ENCODE measurements around the gene FOXP3. TPM values are rescaled to one million over a fixed set of nuclear protein-coding genes. Genes with fewer than 3 reads are reported as not detected.

The FOXP3 gene
- total RNA-seq, 1 experiment from 2014 or later: 0.68 TPM

GRCh38 chrX:49273181-49273727, 8.7 kb upstream of the FOXP3 start:
- no peak for TF ChIP-seq CTCF (conservative IDR thresholded peaks at IDR 0.05)
- Histone ChIP-seq H3K27me3 (ENCODE audit: insufficient read depth, low read length) (no peaks in the 10 kb centered on the region), H2AK5ac (ENCODE audit: insufficient read length, low read length) (no peak overlapping the region), H3K27ac (ENCODE audit: insufficient read length, low read depth, low read length) (no peak overlapping the region), H4K91ac (ENCODE audit: insufficient read length, low read depth, low read length) (no peak overlapping the region), H2BK20ac (ENCODE audit: low read depth, low read length, poor library complexity, severe bottlenecking) (no peak overlapping the region), H2BK15ac (ENCODE audit: low read depth, low read length) (no peak overlapping the region), H2AFZ (ENCODE audit: low read length) (no peak overlapping the region), H3K18ac (ENCODE audit: insufficient read length, low read depth, low read length) (no peak overlapping the region), H2BK5ac (ENCODE audit: insufficient read length, low read length) (no peak overlapping the region), H4K8ac (replicated peaks; ENCODE audit: insufficient read length, low read depth, low read length) (no peak overlapping the region), H4K5ac (ENCODE audit: insufficient read length, low read depth, low read length) (no peak overlapping the region), H3K4ac (ENCODE audit: low read depth, low read length) (no peak overlapping the region), H3K4me1 (ENCODE audit: insufficient read depth, low read length) (no peaks in the 10 kb centered on the region), H3K9ac (ENCODE audit: extremely low read depth, insufficient read length, low read length) (no peak overlapping the region), H3K9me3 (ENCODE audit: control insufficient read depth, low read depth, low read length) (peaks cover 46% of the 10 kb centered on the region), H3K23ac (ENCODE audit: insufficient read length, low read depth, low read length) (no peak overlapping the region), H3K4me2 (ENCODE audit: insufficient read depth, insufficient read length, low read length) (no peak overlapping the region), H2BK12ac (ENCODE audit: insufficient read length, low read depth, low read length) (no peak overlapping the region), H2BK120ac (ENCODE audit: low read depth, low read length, poor library complexity, severe bottlenecking) (no peak overlapping the region), H4K20me1 (ENCODE audit: control insufficient read depth, insufficient read depth, insufficient read length) (no peaks in the 10 kb centered on the region), H3T11ph (ENCODE audit: low read length) (no peak overlapping the region), H3K79me1 (ENCODE audit: insufficient read depth, low read depth, low read length, poor library complexity, severe bottlenecking) (no peaks in the 10 kb centered on the region), H3K56ac (ENCODE audit: insufficient read length, low read depth, low read length) (no peak overlapping the region), H3K23me2 (ENCODE audit: insufficient read length, low read depth, low read length, poor library complexity, severe bottlenecking) (peaks cover 5% of the 10 kb centered on the region), H3K14ac (ENCODE audit: insufficient read depth, low read length) (no peak overlapping the region), H3K79me2 (ENCODE audit: insufficient read depth, low read length) (peaks cover 7% of the 10 kb centered on the region; the same call in 1 of the 2 replicates)
- WGBS (ENCODE audit: extremely low coverage, insufficient read length, low lambda C conversion rate): no CpG with 5 or more reads among the region's 8 CpGs
- no peak for DNase-seq
- H3K27me3 Mint-ChIP-seq (ENCODE audit: low read depth): peaks cover 2% of the 10 kb centered on the region; the same call in 1 of the 2 replicates
- peaks cover 62 to 74% of the 10 kb centered on the region in 2 experiments for H3K9me3 Mint-ChIP-seq
- H3K36me3 Mint-ChIP-seq (ENCODE audit: insufficient read depth in 1 of 3, low read depth in 3 of 3): peaks cover 7 to 29% (median 18%) of the 10 kb centered on the region in 3 experiments; a peak in 6 of 7 replicates
- no peak overlapping the region for H3K27ac Mint-ChIP-seq
- no peak overlapping the region for H3K4me3 Mint-ChIP-seq
- H3K4me1 Mint-ChIP-seq: peaks cover 17 to 27% of the 10 kb centered on the region in 2 experiments
